Transverse colon (tissue), 4 donors: ENCODE measurements around the gene ZXDC. TPM values are rescaled to one million over a fixed set of nuclear protein-coding genes. Genes with fewer than 3 reads are reported as not detected.

Experiments
- DNase-seq: peaks from one replicate; pipeline ENCODE4 v3.0.0-alpha.2; 2019
- H3K27ac ChIP-seq, 4 donors: fragments of 200-600 bp; sonication (generic); 2 replicates each; pipeline ENCODE4 v1.5.1; 2016 to 2018; ENCODE audit warnings: inconsistent platforms in 4 of 4
- H3K27me3 ChIP-seq: fragments of 200-600 bp; sonication (generic); 2 replicates; pipeline ENCODE4 v1.5.1; 2017; ENCODE audit warnings: inconsistent platforms
- H3K36me3 ChIP-seq, 4 donors: fragments of 200-600 bp; sonication (generic); 2 replicates each; pipeline ENCODE4 v1.5.1; 2017 to 2019; ENCODE audit warnings: inconsistent platforms in 4 of 4
- H3K4me1 ChIP-seq, 4 donors: fragments of 200-600 bp; sonication (generic); 2 replicates each; pipeline ENCODE4 v1.5.1; 2017 to 2020; ENCODE audit warnings: inconsistent platforms in 4 of 4
- H3K4me3 ChIP-seq, 4 donors: fragments of 200-600 bp; sonication (generic); 1 replicate in 1 of 4; 2 replicates in 3 of 4; pipeline versions ENCODE4 v1.5.1 to v1.6.1; 2017 to 2019; ENCODE audit warnings: inconsistent platforms in 4 of 4
- H3K9me3 ChIP-seq, 2 donors: fragments of 200-600 bp; sonication (generic); 2 replicates each; pipeline ENCODE4 v1.5.1; 2017 to 2019; ENCODE audit warnings: inconsistent platforms in 2 of 2
- CTCF ChIP-seq, 5 experiments: fragments of 200-600 bp in 3 of 5; fragments of 450-650 bp in 2 of 5; sonication (generic) in 3 of 5; IDR thresholded peaks; 1 replicate in 2 of 5; 2 replicates in 3 of 5; pipeline ENCODE4 v1.5.1; 2016 to 2017; ENCODE audit warnings: antibody characterized with exemption in 5 of 5, inconsistent platforms in 3 of 5, mild to moderate bottlenecking in 2 of 5, moderate library complexity in 1 of 5
- EP300 ChIP-seq: sonication (generic); formaldehyde crosslinking; IDR thresholded peaks from one replicate; pipeline ENCODE4 v1.6.1; 2017; ENCODE audit warnings: antibody characterized with exemption, low read depth
- POLR2A ChIP-seq: fragments of 450-650 bp; IDR thresholded peaks from one replicate; pipeline ENCODE4 v1.6.1; 2016; ENCODE audit warnings: antibody characterized with exemption, mild to moderate bottlenecking, moderate library complexity
- POLR2AphosphoS5 ChIP-seq, 3 donors: sonication (generic); formaldehyde crosslinking; IDR thresholded peaks; one replicate each; pipeline ENCODE4 v1.6.1; 2016; ENCODE audit warnings: antibody characterized with exemption in 3 of 3
- WGBS, 2 donors: methylation state at CpG; one replicate each; pipeline ENCODE4 v1.1.5; 2018; ENCODE audit warnings: low coverage in 1 of 2; 5-methylcytosine and 5-hydroxymethylcytosine counted together
- in situ Hi-C, 4 donors: fragments of 200-750 bp; cut with MboI; loops; one replicate each; pipeline versions ENCODE4 v1.15.0 to v1.15.1; 2017; ENCODE audit warnings: low sequenced_read_pairs in 3 of 4, low pct_ligation_motif_present in 1 of 4, low pct_unique_long_range_greater_than_20kb in 1 of 4
- intact Hi-C: fragments of 100-400 bp; cut with DNase I; formaldehyde crosslinking; loops from one replicate; pipeline ENCODE4 v1.15.1; 2023; ENCODE audit warnings: low total_unique reads
- total RNA-seq, 4 donors: library from RNA; depleted of rRNA; stranded (reverse); fragments of >200 nt; gene quantifications; one replicate each; pipeline ENCODE4 v1.1.0, GENCODE V29; 2016

ZXDC gene
- total RNA-seq, 4 donors from 2014 or later, result 44.6 to 81.2 (median 46.4) TPM

GRCh38 chr3:126418661-126419131 lies 57.0 kb downstream of the ZXDC start:
- intact Hi-C loops (no loop called here), in situ Hi-C loops (no loop called here)
- no peak overlapping the region for H3K27ac ChIP-seq
- no peaks in the 10 kb centered on the region for H3K4me1 ChIP-seq
- 91% methylated on average over 20 of the region's 20 CpGs; no CpG with 5 or more reads in 1 of the 2 donors for WGBS, 2 donors
- no peaks in the 10 kb centered on the region for H3K9me3 ChIP-seq
- H3K27me3 ChIP-seq, result peaks cover 46% of the 10 kb centered on the region
- no peak for TF ChIP-seq EP300
- TF ChIP-seq POLR2AphosphoS5 (IDR thresholded peaks at IDR 0.05), result no peak
- no peak for TF ChIP-seq CTCF (IDR thresholded peaks at IDR 0.05)
- TF ChIP-seq POLR2A, result no peak
- DNase-seq, result no peak
- H3K36me3 ChIP-seq, result no peaks in the 10 kb centered on the region
- no peak overlapping the region for H3K4me3 ChIP-seq

- no peaks in the 10 kb centered on the region for H3K36me3 ChIP-seq
- in situ Hi-C loops (no loop called here), intact Hi-C loops (no loop called here)
- no peak overlapping the region for H3K4me3 ChIP-seq
- DNase-seq, result no peak
- no peak overlapping the region for H3K27ac ChIP-seq
- H3K27me3 ChIP-seq, result peaks cover 46% of the 10 kb centered on the region
- TF ChIP-seq POLR2A, result no peak
- TF ChIP-seq EP300, result no peak
- no peak for TF ChIP-seq POLR2AphosphoS5 (IDR thresholded peaks at IDR 0.05)
- no peak for TF ChIP-seq CTCF (IDR thresholded peaks at IDR 0.05)
- WGBS, 2 donors, result 88% methylated on average over 11 of the region's 11 CpGs; no CpG with 5 or more reads in 1 of the 2 donors
- no peaks in the 10 kb centered on the region for H3K4me1 ChIP-seq
- no peaks in the 10 kb centered on the region for H3K9me3 ChIP-seq
These were observed 57.6 kb downstream of the ZXDC start for GRCh38 chr3:126417981-126418530.

- TF ChIP-seq CTCF (IDR thresholded peaks at IDR 0.05) (no peak), POLR2AphosphoS5 (IDR thresholded peaks at IDR 0.05) (no peak), POLR2A (no peak), EP300 (no peak)
- 52 to 60% methylated on average over 1 to 5 of the region's 5 CpGs for WGBS, 2 donors
- in situ Hi-C loops (no loop called here), intact Hi-C loops (no loop called here)
- no peak for DNase-seq
- no peak overlapping the region for H3K4me3 ChIP-seq
- no peaks in the 10 kb centered on the region for H3K4me1 ChIP-seq
- H3K9me3 ChIP-seq, result no peaks in the 10 kb centered on the region
- H3K27me3 ChIP-seq, result peaks cover 46% of the 10 kb centered on the region
- no peak overlapping the region for H3K27ac ChIP-seq
- H3K36me3 ChIP-seq, result no peaks in the 10 kb centered on the region
These were observed 58.2 kb downstream of the ZXDC start for GRCh38 chr3:126417515-126417914.

GRCh38 chr3:126416943-126417342 lies 58.7 kb downstream of the ZXDC start:
- no peak for TF ChIP-seq POLR2A
- TF ChIP-seq EP300, result no peak
- TF ChIP-seq POLR2AphosphoS5 (IDR thresholded peaks at IDR 0.05), result no peak
- TF ChIP-seq CTCF (IDR thresholded peaks at IDR 0.05), result no peak
- Histone ChIP-seq H3K4me1 (no peaks in the 10 kb centered on the region), H3K36me3 (no peaks in the 10 kb centered on the region), H3K27ac (no peak overlapping the region), H3K27me3 (peaks cover 46% of the 10 kb centered on the region), H3K9me3 (no peaks in the 10 kb centered on the region), H3K4me3 (no peak overlapping the region)
- 78 to 91% methylated on average over 4 to 7 of the region's 7 CpGs for WGBS, 2 donors
- in situ Hi-C loops, result no loop called here
- intact Hi-C loops, result no loop called here
- DNase-seq, result no peak
